Right atrium auricular region (tissue), 2 donors: ENCODE data around the gene ING2. TPM values are rescaled to one million over a fixed set of nuclear protein-coding genes. Genes with fewer than 3 reads are reported as not detected.

Experiments
- DNase-seq: peaks from one replicate; pipeline ENCODE4 v3.0.0-alpha.2; 2019; ENCODE audit warnings: low spot score
- H3K27ac ChIP-seq, 2 donors: fragments of 200-600 bp; sonication (generic); 1 replicate in 1 of 2; 2 replicates in 1 of 2; pipeline ENCODE4 v1.5.1; 2016 to 2019
- H3K27me3 ChIP-seq, 2 donors: fragments of 200-600 bp; sonication (generic); one replicate each; pipeline versions ENCODE4 v1.5.1 to v1.6.0; 2017 to 2019
- H3K36me3 ChIP-seq: fragments of 200-600 bp; sonication (generic); one replicate; pipeline ENCODE4 v1.5.1; 2016
- H3K4me1 ChIP-seq, 2 donors: fragments of 200-600 bp; sonication (generic); one replicate each; pipeline versions ENCODE4 v1.5.1 to v1.6.0; 2017 to 2019
- H3K4me3 ChIP-seq, 2 donors: fragments of 200-600 bp; sonication (generic); 1 replicate in 1 of 2; 2 replicates in 1 of 2; pipeline ENCODE4 v1.5.1; 2017 to 2019; ENCODE audit warnings: mild to moderate bottlenecking in 1 of 2, moderate library complexity in 1 of 2
- H3K9me3 ChIP-seq, 2 donors: fragments of 200-600 bp; sonication (generic); one replicate each; pipeline ENCODE4 v1.5.1; 2019
- CTCF ChIP-seq, 2 donors: fragments of 200-600 bp; sonication (generic); IDR thresholded peaks; one replicate each; pipeline ENCODE4 v1.5.1; 2019; ENCODE audit warnings: antibody characterized with exemption in 2 of 2
- total RNA-seq, 2 donors: library from RNA; depleted of rRNA; stranded (reverse); fragments of >200 nt; gene quantifications; one replicate each; pipeline ENCODE4 v1.1.0, GENCODE V29; 2016

The ING2 gene
- total RNA-seq, 2 donors from 2014 or later = 4.6 to 7.7 TPM

GRCh38 chr4:183533698-183534097 is 28.8 kb downstream of the ING2 start:
- H3K27ac ChIP-seq = no peak overlapping the region
- H3K36me3 ChIP-seq = no peaks in the 10 kb centered on the region
- no peaks in the 10 kb centered on the region for H3K9me3 ChIP-seq
- H3K27me3 ChIP-seq = no peaks in the 10 kb centered on the region
- no peak for TF ChIP-seq CTCF (IDR thresholded peaks at IDR 0.05)
- no peak overlapping the region for H3K4me3 ChIP-seq
- no peaks in the 10 kb centered on the region for H3K4me1 ChIP-seq
- DNase-seq = no peak

DNA sequence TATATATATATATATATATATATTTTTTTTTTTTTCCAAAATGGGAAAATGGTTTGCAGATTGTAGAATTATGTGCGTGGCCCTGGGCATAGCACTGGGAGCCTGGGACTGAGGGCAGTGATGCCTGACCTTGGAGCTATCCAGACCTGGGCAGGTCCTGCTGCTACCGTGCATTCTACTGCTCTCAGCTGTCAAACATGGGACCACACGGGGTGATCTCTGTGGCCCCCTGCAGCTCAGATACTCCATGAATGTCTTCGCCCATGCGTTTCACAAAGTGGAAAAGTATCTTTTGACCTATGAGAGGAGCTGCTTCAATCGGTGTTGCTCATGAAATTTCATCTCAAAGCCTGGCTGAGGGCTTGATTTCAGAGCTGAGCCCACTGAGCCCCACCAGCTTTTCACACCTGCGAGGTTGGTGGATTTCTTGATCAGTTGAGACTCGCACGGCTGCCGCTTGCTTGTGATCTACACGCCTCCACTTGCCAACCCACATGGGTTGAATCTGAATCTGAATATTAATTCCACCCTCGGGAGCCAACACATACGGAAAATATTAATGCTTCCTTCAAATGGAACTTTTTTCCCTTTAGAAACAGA is 35.7 kb downstream of the ING2 start:
- Histone ChIP-seq H3K36me3 (no peaks in the 10 kb centered on the region), H3K4me3 (no peak overlapping the region), H3K4me1 (no peaks in the 10 kb centered on the region), H3K9me3 (peaks cover 0 to 12% of the 10 kb centered on the region in 2 donors), H3K27me3 (no peaks in the 10 kb centered on the region), H3K27ac (no peak overlapping the region)
- no peak for TF ChIP-seq CTCF (IDR thresholded peaks at IDR 0.05)
- DNase-seq = peak; percentile 53

- Histone ChIP-seq H3K4me3 (no peak overlapping the region), H3K4me1 (no peaks in the 10 kb centered on the region), H3K36me3 (no peaks in the 10 kb centered on the region), H3K27ac (no peak overlapping the region), H3K27me3 (no peaks in the 10 kb centered on the region), H3K9me3 (peaks cover 0 to 12% of the 10 kb centered on the region in 2 donors)
- peak; percentile 55 for DNase-seq
- TF ChIP-seq CTCF (IDR thresholded peaks at IDR 0.05) = no peak
Measured at GRCh38 chr4:183541010-183541751, 36.3 kb downstream of the ING2 start.

DNA sequence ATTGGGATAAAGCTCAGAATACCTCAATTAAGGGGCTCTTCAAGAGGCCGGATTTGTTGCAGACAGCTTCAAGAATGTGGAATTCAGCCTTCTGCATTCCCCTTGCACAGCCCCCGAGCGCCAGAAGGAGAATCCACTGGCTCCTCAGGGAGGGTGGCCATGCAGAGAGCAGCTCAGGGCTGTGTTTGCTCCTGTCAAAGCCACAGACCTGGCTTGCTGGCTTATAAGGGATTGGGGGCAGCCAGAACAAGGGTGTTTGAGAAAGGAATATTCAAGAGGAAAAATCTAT is 36.8 kb downstream of the ING2 start:
- Histone ChIP-seq H3K36me3 (no peaks in the 10 kb centered on the region), H3K9me3 (peaks cover 0 to 12% of the 10 kb centered on the region in 2 donors), H3K4me3 (no peak overlapping the region), H3K4me1 (no peaks in the 10 kb centered on the region), H3K27me3 (no peaks in the 10 kb centered on the region), H3K27ac (no peak overlapping the region)
- DNase-seq = peak; percentile 38
- no peak for TF ChIP-seq CTCF (IDR thresholded peaks at IDR 0.05)

DNA sequence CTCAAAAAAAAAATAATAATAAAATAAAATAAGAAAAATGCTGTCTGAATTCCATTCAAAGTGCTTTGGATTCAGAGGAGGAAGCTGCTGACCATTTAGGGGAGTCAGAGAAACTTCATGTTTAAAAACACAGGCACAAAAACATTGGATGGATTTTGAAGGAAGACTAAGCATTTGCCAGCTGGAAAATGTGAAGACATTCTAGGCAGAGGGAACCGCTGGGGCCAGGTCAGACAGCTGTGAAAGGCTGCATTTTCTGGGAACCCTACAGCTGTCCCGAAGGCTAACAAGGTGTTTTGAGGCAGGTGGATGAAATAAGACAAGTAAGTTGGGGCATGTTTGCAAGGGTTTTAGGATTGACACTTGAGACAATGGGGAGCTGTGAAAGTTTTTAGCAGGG is 38.6 kb downstream of the ING2 start:
- H3K36me3 ChIP-seq = no peaks in the 10 kb centered on the region

More for the DNA sequence above, 38.6 kb downstream of the ING2 start:
- no peaks in the 10 kb centered on the region for H3K4me1 ChIP-seq
- no peak overlapping the region for H3K27ac ChIP-seq
- no peak for TF ChIP-seq CTCF (IDR thresholded peaks at IDR 0.05)
- H3K27me3 ChIP-seq = no peaks in the 10 kb centered on the region
- no peak overlapping the region for H3K4me3 ChIP-seq
- H3K9me3 ChIP-seq = peaks cover 0 to 12% of the 10 kb centered on the region in 2 donors
- DNase-seq = no peak
